HG02588 (cell line): ENCODE results near the gene CCDC85C.

Experiments used
- ATAC-seq: cut with Tn5 transposase; IDR thresholded peaks from one replicate; pipeline ENCODE4 v1.9.1; 2021; ENCODE audit warnings: mild to moderate bottlenecking, moderate library complexity; ENCODE audit not compliant: unreplicated experiment

Gene CCDC85C

DNA sequence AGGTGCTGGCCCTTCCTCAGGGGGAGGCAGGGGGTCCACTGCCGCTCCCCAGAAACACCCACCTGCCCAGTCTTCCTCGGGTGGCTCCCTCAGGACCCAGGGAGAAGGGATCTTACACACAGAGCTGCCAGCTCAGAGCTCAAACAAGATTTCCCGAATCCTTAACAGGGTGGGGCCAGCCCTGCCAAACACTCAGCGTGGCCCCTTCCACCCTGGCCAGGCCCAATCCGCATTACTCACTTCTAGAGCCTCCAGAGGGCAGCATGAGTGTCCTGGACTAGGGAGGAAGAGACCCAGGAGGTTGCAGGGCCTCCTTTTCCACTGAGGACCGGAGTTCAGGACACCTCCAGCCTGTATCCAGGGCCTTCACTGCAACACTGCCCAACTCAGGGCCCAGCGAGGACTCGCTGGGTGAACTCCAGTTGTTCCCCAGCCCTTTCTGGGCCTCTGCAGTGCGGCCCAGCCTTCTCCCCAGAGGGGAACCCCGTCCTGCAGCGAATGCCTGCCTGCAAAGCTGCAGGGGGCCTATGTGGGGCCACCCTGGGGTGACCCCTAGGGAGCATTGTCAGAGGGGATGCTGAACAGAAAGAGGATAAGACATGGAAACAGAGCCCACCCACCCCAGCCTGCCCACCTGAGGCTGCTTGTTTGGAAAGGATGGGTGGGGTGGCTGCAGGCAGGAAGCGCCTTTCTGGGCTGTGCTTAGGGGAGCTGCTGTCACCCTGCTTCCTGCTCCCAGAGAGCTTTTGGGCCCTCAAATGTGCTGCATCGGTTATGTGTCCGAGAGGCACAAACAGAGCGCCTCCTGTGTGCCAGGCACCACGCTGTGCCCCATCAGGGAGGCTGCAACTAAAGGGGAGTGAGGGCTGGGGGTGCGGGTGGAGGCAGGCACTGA, 79.0 kb downstream of the CCDC85C start:
- ATAC-seq = no peak

DNA sequence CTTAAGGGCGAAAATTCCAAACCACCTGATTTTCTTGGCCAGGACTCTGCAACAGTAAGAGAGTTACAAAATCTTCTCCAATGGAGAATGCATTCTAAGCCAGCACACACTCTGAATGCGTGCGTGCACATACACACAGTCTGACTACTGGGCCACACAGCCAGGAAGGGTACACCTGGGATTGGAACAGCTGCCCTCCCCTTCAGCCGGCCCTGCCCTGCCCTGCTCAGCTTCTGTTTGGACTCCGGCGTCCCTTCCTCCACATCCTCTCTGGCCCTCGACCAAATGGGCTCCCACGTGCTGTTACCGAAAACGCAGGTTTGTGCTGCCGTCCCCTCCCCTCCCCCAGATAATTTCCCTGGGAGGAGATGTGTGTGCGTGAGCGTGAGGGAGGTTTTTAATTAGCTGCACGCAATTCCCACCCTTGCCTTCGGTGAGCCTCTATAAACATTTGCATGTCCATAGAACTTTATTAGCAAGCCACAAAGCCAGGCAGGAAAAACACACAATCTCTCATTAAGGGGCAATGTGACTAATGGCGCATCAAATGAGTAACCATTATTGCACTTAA, 79.8 kb downstream of the CCDC85C start:
- ATAC-seq = no peak

DNA sequence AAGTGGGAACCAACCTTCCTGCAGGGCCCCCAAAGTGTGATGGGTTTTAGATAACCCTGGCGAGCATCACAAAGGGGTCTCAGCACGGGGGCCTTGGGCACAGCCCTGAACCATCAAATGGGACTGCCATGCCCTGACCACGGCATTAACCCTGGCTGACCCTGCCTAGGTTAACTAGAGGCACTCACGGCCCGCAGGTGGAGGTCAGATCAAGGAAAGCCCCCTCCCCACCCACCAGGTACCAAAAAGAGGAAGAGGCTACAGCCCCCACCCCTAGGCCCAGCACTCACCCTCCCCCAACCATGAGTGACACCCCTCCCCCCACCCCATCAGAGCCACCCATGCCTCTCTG, 80.3 kb downstream of the CCDC85C start:
- ATAC-seq = no peak

DNA sequence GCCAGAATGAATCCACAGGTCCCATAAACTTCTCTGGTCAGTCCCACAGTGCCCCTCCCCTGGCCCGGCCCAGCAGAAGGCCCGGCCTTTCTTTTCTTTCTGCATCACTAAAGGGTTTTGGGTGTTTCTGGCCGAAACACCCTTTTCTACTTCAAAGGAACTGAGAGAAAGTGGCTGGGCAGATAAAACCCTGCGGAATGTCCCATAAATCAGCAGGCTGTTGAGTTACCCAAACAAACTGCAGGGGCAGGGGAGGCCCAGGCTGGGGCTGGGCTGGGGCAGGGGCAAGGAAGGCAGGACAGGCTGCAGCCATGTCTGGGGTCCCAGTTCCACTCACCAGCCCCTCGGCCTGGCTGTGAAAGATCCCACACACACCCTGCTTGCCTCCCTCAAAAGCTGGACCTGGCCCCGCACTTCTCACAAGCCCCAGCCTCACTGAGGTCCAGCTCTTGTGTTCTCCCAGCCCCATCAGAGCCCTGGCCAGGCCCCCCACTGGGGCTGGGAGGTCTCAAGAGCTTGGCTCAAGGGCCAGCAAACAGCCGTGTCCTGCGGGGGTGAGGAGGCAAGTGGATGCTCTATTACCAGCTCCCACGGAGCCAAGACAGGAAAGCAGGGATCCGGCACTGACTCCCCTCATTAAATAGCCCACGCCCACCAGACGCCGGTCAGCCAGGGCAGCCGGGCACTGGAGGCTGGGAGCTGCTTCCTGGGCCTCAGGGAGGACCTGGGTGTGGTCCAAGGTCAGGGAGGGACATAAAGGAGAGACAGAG, 80.9 kb downstream of the CCDC85C start:
- no peak for ATAC-seq

DNA sequence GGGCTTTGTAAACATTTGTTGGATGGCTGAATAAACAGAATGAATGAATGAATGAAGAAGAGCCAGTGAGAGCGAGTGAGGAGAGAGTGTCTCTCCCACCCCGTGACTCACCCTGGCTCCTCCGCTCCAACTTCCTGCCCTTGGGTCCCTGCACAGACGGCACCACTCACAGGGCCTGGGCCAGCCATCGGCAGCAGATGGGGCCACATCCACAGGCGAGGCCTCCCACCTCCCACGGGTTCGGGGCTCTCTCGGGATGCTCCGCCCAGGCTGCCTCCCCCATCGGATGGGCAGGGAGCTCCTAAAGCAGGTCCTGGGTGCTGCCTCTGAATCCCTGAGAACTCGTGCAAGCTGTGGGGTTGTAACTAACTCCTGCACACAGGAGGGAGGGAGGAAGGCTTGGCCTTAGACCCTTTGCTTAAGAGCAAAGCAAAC, 81.5 kb downstream of the CCDC85C start:
- no peak for ATAC-seq

DNA sequence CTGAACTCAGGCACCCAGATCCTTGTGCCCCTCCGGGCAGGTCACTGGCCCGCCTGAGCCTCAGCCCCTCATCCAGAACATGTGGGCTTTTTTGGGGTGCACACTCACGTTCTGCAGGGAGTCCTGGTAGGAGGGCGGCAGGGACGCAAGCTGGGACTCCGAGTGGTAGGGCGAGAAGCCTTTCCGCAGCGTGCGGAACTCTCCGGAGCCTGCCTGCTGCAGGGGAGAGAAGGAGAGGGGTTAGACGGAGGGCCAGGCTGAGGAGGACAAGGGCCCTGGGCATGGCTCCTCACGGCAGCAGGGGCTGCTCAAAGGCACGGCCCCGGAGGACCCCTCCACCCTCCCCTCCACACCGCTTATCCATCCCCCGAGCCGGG, 82.0 kb downstream of the CCDC85C start:
- no peak for ATAC-seq

DNA sequence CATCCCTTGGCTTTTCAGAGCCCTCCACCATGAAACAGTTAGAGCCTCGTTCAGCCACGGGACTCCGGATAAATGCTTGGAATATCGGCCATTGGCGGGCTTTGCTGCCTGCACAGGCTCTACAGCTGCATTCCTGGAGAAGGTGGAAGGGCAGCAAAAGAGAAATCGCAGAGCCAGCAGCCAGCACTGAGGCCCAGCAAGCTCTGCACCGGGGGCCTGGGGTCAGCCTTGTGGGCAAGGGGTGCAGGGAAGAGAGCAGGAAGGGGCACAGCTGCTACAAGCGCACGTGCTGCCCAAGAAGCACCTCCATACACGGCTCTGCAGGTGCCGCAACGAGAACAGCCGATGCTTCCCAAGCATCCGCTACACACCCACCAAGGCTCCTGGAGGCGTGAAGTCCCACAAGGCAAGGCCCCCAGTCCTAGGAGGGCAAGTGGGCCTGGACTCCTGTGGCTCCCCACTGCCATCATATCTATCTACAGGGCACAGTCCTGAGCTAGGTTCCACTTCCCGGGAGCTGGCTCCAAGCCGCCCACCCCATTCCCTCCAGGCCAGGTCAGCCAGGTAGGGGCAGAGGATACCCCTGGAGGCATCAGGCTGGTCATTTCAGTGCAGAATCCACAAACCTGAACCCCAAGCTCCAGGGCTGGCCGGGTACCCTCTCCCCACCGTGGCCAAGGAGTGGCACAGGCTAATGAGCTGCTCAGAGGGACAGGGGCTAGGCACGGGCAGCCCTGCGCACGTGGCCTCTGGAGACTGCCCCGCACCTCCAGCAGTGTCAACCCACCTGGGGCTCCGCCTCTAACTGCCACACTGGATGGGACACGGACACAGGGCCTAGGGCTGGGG, 82.6 kb downstream of the CCDC85C start:
- no peak for ATAC-seq

DNA sequence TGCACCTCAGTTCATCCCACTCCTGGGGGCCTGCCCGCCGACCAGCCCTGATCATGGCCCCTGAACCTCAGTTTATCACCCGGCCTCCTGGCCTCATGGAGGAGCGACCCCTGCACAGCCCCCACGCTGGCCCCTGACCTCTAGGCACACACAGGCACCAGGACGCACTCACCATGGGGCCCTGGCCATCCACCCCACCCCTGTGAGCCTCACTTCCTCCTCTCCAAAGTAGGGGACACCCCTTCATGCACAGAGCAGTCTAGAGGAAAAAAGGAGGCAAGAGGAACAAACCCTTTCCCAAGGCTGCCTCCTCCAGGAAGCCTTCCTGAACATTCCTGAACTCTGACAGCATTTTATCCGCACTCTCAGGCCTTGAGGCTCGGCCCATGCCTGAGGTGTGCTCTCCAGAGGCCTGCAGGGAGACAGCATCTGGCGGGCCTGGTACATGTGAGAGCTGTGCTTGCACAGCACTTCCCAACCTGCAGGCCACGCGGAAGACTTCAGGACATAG, 83.4 kb downstream of the CCDC85C start:
- no peak for ATAC-seq

DNA sequence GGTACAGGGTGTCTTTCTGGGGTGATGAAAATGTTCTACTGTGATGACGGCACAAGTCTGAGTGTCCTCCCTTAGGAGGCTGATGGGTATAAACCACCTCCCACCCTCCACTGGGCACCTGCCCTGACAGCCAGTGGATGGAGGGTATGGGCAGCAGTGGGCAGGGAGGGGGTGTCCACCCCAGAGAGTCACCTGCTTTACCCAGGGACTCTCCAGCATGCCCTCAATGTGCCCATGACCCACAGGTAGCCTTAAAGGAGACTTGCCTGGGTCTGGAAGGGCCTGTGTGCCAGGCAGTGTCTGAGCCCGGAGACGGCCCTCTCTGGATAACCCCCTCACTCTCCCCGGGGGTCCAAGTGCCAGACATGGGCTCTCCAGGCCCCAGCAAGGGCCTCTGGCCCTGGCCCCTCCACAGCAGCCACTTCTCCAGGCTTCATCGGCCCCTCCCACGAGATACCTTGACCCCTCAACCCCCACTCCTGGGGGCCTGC, 84.0 kb downstream of the CCDC85C start:
- ATAC-seq = no peak

DNA sequence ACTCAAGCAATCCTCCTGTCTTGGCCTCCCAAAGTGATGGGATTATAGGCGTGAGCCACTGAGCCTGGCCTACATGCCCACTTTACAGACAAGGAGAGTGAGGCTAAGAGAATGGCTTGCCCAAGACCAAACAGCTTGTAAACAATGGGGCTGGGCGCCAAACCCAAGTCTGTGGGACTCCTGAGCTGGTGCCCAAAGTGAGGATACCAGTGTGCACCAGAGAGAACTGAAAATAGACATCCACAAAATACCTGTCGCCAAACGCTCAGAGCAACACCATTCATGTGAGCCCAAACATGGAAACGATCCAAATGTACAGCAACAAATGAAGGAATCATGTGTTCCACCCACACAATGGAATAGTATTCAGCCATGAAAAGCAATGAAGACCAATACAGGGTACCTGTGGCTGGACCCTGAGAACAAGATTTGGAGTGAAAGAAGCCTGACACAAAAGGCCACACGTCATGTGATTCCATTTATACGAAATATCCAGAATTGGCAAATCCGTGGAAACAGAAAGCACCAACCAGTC, 84.6 kb downstream of the CCDC85C start:
- ATAC-seq = no peak

DNA sequence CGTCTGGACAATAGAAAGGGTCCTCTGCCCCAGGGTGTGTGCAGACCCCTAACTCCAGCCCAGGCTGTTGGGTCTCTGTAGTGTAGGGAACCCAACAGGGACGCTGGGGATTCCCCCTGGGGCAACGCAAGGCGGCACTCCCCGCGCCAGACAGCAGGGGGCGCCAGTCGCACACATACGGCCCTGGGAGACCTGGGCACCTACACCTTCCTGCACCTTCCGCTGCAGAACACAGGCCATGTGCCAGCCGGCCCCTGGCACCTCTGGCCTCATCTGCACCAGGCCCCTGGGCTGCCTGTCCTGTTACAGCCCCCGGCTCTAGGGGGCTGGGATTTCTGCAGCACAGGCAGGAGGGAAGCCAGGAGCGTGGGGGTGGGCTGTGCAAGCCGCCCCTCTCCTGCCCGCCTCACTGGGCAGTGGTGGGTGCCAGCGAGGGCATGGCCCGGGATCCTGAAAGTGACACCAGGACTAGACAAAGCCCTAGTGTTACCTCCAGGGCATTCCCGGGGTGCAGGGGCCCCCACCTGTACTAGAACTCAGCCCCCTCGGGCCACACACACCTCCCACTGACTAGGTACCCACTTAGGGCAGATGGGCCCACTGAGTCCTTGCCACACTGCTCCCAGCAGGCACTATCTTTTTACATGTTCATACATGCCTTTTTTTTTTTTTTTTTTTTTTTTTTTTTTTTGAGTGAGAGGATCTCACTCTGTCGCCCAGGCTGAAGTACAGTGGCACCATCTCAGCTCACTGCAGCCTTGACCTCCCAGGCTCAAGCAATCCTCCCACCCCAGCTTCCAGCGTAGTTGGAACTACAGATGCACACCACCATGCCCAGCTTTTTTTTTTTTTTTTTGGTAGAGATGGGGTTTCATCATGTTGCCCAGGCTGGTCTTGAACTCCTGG, 85.3 kb downstream of the CCDC85C start:
- no peak for ATAC-seq

DNA sequence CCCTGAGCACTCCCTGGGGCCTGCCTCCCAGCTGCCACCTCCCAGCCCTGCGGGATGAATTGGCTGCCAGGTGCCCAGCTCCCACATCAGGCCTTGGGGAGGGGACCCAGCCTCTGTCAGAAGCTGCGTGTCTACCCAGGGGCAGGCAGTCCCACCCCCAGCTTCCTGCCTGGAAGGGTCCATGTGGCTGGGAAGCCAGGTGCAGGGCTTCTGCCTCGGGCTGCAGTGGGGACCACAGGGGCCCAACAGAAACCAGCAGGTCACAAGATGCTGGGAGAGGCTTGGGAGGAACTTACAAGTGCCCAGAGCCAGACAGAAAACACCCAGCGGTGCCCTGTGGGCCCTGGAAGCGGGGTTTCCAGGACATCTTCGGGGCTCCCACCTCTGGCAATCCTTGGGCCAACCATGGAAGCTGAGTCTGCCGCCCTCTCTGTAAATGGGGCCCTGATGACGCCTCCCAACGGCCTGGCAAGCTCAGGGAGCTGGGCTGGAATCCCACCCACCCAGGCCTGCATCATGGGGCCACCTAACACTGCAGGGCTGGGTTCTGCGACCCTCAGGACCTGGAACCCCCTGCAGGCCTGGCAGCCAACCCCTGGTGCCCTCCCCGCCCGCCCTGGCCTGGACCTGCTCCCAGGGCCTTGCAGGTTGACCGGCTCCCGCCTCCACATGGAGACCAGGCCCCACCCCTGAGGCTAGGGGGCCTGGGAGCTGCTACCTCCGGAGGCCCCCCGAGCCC, 86.2 kb downstream of the CCDC85C start:
- ATAC-seq = no peak

DNA sequence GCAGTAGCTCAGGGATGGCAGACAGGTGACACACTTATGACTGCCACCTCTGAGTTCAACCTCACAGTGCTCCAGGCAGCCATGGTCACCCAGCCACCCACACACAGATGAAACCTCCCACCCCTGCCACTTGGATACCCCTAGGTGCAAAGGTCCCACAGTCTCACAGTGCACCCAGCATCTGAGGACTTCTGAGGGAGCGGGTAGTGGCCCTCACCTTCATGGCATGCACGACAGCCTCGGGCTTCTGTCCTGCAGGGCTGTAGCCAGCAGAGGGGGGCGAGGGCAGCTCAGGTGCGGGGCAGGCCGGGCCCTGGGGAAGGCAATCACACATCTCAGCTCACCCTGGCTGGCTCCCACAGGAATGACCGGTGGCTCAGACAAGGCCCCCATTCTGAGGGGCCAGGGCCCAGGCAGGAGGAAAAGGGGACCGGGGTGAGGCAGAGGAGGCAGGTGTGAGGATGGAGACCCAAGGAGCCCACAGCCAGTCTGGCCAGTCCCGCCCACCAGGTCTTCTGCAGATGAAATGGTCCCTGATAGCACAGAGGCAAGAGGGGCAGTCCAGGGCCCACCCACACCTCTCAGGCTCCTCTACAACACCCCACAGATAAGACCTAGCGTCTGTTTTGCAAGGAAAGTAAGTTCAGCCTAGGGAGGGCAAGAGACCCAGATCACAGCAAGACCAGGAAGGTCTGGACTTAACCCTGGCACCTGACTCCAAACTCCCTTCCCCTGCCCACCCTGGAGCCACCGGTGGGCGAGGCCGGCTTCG, 87.0 kb downstream of the CCDC85C start:
- ATAC-seq = no peak

DNA sequence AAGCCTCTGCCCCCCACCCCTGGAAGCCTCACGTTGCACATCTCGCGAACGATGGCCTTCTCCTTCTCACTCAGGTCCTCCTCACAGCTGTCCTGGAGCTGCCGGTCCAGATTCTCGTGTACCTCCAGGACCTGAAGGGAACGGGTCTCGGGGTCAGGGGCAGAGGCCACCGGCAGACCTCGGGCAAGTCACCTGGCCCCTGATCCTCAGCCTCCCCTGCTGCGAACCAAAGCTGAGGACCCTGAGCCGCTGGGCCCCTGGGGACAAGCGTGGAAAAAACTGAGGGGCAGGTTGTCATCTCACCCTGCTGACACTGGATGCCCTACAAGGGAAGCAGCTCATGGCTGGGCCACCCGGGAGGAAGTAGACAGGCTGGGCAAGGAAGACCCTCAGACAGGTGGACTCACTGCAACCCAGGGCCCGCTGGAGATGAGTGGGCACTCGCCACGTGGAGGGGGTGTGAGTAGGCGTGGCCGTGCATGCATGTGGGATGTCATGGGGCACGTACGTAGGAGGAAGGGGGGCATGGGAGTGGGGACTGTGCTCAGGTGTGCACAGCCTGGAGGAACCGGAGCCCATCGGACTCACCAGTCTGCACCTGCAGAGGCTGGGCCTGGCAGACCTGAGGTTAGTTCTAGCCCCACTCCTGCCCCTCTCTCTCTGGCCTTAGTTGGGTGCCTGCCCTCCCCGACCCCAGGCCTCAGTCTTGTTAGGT, 87.7 kb downstream of the CCDC85C start:
- no peak for ATAC-seq

DNA sequence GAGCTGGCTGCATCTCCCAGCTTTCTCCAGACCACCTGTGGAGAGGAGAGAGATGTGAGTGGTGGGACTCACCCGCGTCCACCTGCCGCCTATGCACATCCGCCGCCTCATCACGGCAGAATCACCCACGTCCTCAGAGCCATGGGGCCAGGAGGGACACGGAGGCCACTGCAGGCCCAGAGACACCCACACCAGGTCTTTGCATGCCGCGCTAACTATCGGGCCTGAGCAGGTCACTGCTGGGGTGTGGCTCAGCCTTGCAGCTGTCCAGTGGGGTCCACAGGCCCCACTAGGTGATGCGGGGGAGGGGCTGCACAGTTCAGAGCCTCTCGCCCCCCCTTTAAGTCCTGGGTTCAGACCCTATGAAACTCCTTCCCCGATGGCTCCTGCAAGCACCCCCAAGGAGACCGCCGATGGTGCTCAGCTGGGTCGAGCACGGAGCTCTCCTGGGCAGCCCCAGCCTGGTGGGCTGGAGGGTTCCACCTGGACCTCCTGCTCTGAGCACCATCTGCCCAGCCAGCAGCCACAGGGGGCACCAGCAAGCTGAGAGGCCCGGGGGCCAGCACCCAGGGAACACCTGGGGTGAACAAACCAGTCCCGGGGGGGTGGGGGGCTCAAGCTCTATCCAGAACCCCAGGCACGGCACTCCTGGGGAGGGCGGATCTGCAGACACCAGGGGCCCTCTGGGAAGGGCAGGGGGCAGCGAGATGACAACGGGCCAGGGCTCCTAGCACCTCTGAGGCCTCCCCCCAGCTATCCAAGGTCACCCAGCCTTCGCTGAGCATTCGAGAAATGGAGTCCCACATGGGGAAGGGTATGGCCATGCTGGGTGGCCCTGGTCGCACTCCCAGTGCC, 88.5 kb downstream of the CCDC85C start:
- ATAC-seq = no peak

DNA sequence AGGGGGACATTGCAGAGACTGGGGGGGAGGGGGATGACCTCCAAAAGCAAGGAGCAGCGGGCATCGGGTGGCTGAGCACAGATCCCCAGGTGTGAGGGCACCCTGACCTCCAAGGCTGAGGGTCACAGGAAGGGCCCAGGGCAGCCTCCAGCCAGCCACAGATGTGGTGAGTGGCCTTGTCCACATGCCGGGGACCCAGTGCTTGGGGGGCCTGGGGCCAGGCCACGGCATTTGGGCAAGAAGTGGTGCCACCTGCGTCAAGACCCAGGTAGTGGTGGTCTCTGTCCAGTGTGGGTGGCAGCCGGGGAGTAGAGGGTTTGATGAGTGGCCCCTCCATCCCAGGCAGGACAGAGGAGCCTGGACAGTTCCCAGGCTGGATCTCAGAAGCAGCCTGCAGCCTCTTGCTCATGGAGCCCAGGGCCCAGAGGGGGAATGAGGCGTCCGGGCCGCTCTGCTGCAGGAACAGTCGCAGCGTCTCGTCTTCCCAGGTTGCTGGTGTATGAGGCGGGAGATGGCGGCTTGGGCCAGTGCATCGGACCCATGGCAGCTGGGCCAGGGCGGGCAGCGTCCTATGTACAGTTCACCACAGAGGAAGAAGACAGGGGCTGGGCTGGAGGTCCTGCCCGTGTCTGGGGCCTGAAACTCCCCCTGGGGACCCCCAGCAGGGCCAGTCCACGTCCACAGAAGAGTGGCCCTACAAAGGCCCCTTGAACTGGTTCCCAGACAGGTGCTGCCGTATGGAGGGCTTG, 89.3 kb downstream of the CCDC85C start:
- ATAC-seq = no peak
